Lung microvascular endothelial cell (primary cell): ENCODE data around the gene VWC2. TPM values are rescaled to one million over a fixed set of nuclear protein-coding genes. Genes with fewer than 3 reads are reported as not detected.

Experiments used
- DNase-seq, 2 donors: peaks; one replicate each; pipeline versions ENCODE4 v3.0.0 to v3.0.0-alpha.2; 2010; ENCODE audit warnings: low read depth in 2 of 2
- total RNA-seq: library from RNA; depleted of rRNA; stranded (reverse); fragments of >200 nt; gene quantifications from 2 replicates; pipeline ENCODE4 v1.2.1, GENCODE V29; 2014

VWC2 gene
- total RNA-seq, 1 donor from 2014 or later: not detected

GRCh38 chr7:49931627-49932026, 158.2 kb downstream of the VWC2 start:
- DNase-seq: no peak

- DNase-seq: no peak
These were observed 164.2 kb downstream of the VWC2 start for GRCh38 chr7:49937608-49938007.
